Measurements from ENCODE around the gene STOX2.

The STOX2 gene, protein sequence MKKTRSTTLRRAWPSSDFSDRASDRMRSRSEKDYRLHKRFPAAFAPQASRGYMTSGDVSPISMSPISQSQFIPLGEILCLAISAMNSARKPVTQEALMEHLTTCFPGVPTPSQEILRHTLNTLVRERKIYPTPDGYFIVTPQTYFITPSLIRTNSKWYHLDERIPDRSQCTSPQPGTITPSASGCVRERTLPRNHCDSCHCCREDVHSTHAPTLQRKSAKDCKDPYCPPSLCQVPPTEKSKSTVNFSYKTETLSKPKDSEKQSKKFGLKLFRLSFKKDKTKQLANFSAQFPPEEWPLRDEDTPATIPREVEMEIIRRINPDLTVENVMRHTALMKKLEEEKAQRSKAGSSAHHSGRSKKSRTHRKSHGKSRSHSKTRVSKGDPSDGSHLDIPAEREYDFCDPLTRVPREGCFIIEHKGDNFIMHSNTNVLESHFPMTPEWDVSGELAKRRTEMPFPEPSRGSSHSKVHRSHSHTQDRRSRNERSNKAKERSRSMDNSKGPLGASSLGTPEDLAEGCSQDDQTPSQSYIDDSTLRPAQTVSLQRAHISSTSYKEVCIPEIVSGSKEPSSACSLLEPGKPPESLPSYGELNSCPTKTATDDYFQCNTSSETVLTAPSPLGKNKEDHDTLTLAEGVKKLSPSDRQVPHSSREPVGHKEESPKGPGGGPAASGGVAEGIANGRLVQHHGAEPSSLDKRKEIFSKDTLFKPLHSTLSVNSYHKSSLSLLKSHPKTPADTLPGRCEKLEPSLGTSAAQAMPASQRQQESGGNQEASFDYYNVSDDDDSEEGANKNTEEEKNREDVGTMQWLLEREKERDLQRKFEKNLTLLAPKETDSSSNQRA (N-terminal part only)

DNA sequence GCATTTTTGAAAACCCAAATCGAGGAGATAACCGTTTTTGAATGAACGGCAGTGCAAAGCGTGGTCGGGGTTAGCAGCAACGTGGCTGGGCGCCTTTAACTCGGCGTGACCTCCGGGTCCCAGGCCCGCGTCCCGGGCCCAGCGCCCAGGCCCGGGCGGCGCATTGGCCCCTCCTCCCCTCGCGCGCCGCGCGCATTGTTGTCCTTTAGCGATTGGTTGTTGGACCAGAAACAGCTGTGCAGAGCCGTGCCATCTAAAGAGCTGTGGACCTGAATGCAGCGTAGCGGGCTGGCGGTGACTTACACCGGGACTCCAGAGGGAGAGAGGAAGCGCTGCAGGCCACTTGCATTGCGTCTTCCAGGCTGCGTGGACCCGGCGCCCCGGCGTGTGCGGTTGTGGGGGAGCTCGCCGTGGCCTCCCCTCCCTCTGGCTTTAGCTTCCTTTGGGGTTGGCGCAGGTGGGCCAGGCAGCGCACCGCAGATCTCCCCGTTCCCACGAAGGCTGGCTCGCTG, at the start of gene STOX2:
Gene STOX2, plus strand, starts transcription at position 227 of the 512 bp plus-strand sequence. CDS start 1,484 bp downstream, outside the sequence.
- DNase-seq, result no peak

DNA sequence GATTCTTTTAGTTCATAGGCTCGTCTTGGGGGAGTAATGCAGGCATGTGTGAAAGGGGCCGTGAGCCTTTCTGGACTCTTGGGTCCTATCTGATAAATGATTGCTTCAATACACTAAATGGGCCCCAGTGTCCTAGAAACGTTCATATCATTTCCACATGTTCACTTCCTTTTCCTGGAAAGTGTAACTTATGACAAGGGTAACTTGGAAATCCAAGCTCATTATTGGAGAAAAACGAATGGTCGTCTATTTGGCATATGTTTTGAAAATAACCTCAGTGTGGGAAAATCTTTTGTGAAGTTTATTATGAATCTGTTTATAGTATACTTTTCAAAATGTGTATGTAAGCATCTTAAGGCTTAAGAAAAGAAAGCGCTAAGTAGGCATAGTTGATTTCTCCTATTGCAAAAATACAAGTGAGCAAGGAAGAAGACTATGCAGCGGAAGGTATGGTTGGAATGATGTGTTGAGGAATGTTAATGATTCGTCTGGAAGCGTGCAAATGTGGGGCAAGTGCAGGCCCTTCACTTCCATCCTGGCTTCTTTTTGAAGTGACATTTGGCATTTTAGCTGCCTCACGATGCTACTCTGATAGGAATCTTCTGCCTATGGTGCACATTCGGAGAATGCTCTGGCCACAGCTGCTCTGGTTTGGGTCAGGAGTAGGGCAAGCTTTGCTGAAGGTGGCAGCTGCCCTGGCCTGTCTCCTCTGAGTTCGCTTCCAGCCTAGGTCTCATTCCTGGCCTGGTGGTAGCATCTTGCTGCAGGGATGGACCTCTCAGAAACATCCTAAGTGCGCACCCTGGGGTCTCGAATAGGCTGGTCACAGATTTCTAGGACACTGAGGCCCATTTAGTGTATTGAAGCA, 49.5 kb upstream of the STOX2 start:
- no peak for DNase-seq

DNA sequence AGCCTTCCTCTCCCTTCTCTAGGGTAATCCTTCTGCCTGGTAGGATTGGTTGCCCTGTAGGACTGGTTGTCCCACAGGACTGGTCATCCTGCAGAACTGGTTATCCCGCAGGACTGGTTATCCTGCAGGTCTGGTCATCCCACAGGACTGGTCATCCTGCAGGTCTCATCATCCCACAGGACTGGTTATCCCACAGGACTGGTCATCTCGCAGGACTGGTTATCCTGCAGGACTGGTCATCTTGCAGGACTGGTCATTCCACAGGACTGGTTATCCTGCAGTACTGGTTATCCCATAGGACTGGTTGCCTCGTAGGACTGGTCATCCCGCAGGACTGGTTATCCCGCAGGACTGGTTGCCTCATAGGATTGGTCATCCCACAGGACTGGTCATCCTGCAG, 48.1 kb upstream of the STOX2 start:
- no peak for DNase-seq

DNA sequence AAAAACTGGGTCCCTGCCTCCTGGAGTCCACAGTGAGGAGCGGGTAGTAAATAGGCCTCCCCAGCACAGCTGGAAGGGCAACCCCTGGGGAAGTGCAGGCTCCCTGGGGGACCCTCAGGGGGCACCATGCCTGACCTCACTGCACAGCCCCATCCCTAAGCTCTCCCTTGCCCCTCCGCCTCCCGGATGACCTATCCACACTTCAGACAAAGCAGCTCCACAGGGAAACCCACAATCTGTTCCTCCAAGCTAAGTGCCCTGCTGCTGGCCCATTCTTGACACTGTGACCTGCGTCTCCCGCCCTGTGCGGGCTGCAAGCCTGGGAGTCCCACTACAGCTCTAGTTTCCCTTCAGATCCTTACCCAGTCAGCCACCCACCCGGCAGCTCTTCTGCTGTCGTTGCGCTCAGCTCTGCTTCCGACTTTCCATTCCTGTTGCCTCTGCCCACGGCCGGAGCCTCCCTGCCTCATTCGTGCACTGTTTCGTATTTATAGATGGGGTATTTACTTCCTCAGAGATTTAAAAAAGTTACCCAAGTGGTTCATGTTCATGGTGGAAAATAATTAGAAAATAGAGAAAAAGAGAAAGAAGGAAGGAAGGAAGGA, 47.0 kb upstream of the STOX2 start:
- no peak for DNase-seq

DNA sequence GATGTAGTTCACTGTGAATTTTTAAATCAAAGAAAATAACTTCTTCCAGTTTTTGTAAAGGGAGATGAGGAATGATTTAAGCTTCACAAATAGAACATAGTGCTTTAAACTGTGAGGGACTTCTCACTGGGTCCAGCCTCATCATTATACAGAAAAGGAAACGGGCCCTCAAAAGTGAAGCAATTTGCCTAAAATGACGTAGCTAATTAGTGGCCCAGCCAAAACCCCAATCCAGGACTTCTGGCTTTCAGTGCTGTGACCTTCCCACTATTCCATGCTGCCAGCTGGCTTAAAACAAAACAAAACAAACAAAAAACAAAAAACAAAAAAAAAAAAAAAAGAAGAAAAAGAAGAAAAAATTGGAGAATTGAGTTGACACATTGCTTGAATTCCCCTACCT, 45.0 kb upstream of the STOX2 start:
- no peak for DNase-seq

DNA sequence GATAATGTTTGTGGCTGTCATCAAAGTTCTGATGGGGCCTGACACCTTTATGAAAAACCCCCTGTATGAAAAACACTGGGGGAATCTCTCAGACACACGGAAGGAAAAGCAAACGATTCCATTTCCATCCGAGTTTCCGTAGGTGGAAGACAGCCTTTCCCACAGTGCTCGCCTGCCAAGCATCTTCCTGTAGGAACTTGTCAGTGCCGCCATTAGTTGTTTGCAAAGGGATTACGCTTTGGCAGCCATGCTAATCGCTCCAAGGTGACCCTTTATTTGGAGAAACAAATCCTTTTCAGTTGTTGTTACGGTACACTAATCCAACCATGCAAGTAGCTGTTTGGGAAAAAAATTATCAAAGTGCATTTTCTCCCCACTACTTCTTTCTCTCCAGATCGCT, 44.4 kb upstream of the STOX2 start:
- no peak for DNase-seq

DNA sequence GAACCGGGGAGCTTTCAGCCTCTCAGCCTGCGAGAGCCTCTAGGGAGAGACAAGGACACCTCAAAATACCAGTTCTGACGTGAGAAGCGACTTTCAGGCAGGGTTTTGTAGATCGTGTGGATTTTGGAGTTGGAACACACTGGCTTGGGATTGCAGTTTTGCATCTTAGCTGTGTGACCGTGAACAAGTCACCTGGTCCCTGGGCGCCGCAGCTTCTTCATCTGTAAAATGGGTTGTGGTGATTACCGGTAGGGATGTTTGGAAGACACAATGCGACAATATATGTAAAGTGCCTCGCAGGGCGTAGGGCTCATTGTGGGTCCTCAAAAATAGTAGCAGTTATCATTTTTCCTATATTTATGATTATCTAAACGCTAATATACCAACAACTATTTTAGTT, 43.7 kb upstream of the STOX2 start:
- DNase-seq, result no peak

DNA sequence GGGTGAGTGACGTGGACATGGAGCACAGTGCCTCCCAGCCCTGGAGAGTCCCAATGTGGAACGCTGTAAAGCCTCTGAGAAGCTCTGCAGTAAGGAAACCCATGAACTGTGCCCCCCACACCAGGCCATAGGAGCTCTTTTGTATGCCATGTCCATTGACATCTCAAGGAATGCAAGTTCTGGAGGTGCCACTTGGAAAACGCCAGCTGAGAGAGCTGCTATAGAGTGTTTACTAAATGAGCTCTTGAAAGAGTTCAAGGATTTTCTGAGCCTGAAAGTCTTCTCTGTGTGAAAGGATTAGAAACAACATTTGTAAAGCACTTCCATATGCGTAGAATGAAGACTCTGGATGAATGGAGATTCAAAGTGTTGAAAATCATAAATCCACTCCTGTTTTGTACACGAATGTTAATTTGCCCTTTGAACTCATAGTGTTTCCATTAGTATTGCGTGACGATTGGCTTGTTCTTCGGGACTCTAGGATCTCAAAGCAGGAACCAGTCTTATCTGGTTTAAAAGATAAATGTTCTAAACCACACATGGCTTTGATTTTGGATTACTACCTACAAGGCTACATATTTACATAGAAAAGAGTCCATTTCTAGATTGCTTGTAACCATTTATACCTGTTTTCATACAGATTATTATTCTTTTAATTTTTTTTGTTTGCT, 41.8 kb upstream of the STOX2 start:
- no peak for DNase-seq

DNA sequence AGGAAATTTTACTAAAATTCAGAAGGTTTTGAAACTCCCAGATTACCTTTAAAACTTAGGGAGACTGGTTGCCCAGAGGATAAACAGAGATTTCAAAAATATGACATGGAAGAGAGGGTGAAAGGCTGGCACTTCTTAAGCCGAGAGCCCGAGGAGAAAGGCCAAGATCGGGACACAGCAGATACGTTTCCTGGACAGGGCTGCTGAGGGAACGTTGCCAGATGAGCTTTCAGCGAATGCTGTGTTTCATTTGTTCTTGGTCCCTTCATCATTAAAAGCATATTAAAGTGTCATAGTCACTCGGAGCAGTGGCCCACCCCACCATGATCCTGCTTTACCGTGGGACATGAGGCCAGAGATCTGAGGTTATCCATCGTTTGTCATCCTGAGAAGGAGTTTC, 37.9 kb upstream of the STOX2 start:
- DNase-seq, result no peak

DNA sequence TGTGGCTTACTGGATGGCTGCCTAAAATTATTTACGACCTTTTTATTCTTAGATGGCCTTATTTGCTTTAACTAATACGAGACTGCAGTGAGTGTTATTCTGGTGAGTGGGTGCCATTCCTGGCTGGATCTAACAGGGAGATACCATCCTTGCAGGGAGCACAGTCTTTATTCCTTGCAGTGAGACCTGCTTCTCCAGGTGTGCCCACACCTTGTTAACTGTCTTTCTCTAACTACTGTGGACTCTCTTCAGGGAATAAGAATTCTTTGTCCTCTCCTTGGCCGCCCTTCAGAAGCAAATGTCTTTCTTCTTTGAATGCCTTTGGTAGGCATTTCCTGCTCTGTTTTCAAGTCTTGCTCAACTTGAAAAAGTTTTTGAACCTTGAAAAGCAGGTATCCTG, 34.1 kb upstream of the STOX2 start:
- no peak for DNase-seq

DNA sequence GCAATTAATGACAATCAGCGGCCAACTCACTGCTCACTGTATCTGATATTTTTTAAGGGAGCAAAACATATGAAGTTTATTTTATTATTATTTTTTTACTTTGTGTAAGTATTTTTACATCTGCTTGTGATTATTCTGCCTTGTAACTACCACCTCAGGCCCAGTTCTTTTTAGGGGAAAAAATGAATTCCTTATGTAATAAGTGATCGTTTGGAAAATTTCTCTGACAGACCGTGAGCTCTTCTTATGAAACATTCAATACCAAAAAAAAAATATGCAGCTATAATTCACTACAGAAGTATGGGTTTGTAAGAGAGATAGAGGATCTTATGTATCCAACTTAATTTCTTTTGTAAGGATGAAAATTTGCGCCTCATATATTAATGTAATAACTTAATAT, 33.5 kb upstream of the STOX2 start:
- no peak for DNase-seq

DNA sequence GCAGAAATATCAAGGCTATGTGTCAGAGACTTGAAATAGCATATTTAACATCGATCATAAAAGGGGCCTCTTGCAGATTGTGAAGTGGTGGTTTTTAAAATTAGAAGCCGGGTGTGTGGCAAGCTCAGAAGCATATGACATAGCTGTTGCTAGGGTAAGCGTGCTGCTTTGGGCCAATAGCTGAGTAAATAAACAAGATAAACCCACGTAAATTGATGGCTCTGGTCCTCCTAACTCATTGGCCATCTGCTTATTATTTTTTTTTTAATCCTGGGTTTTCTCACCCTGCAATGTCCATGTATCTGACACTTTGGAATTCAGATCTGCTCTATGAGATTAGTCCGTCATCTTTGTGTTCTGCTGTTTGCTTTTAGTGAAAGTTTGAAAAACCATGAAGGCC, 32.6 kb upstream of the STOX2 start:
- DNase-seq, result no peak

DNA sequence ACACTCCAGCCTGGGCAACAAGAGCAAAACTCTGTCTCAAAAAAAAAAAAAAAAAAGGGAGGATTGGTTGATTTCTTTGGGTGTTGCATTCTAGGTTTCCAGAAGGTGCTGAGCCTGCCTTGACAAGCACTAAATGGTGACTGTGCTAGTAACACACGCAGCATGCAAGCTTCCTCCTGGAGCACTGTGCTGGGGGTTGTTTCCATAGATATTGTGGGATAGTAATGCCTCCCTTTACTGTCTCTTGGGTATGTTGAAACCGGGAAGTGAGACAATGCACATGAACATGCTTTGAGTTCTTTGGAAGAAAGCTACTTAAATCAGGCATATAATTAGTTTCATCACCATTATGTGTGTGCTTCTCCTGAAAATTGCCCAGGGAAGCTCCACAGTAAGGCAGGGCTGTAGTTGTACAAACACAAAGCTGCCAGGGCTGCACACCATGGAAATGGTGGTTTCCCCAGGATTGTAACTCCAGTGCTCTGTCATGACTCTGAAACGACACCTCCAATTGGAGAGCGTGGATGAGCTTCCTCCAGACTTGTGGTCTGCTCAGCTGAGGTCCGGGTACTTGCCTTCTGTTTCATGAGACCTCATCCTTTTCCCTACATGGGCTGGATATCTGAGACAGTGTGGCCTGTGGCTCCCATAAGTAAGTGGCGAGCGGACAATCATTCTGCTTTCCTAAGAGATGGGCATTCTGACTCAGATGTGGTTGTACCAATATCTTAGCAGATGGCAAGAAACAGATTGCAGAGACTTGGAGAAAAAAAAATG, 31.5 kb upstream of the STOX2 start:
- DNase-seq, result no peak

DNA sequence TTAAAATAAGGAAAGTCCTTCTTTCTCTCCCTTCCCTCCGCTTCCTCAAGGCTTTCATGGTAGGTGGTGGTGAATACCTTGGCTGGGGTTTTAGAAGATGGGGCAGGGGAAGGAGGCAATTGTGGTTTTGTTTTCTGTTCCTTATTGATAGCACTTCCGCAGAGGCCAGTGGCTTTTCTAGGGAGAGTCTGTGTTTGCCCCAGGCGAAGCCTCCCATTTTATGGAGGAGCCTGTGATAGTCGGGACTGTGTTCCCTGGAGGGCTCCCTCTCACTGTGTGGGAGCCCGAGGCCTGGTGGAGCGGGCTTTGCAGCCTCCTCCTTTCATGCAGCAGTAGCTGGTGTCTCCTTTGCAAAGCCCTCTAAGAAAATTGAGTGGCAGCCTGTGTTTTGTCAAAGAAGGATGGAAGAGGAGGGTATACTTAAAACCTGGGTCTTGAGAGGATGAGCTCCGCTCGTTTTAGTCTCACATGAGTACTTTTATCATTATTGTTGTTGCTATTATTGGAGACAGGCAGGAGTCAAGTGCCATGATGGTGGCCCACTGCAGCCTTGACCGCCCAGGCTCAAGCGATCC, 29.8 kb upstream of the STOX2 start:
- DNase-seq, result no peak

DNA sequence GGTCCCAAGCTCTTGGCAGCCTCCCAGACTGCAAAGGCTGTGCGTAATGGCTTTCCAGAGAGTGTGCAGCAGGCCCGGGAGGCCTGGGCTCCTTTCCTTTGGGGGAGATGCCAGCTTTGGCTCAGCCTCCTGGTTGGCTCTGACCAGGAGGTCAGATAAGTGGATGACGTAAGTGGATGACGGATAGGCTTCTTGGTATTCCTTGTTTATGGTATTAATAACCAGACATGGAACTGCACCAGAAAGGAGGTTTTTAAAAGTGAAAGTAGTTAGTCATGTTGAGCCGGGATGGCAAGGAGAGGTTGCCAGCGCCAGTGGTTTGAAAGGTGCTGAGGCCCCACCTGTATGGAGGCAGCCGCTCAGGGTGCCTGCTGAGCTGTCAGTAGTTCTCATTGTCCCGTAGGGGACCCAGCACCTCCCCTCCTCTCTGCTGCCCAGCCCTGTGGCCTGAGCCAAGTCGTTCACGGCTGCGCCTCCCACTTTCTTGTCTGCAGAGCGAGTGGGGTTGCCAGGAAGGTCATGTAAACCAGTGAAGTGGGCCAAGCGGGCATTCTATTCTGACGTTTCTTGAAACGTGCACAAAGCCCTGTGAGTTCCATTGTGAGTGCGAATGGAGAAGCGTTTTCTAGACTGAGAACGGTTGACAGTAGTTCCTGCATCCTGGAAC, 28.7 kb upstream of the STOX2 start:
- DNase-seq, result no peak

DNA sequence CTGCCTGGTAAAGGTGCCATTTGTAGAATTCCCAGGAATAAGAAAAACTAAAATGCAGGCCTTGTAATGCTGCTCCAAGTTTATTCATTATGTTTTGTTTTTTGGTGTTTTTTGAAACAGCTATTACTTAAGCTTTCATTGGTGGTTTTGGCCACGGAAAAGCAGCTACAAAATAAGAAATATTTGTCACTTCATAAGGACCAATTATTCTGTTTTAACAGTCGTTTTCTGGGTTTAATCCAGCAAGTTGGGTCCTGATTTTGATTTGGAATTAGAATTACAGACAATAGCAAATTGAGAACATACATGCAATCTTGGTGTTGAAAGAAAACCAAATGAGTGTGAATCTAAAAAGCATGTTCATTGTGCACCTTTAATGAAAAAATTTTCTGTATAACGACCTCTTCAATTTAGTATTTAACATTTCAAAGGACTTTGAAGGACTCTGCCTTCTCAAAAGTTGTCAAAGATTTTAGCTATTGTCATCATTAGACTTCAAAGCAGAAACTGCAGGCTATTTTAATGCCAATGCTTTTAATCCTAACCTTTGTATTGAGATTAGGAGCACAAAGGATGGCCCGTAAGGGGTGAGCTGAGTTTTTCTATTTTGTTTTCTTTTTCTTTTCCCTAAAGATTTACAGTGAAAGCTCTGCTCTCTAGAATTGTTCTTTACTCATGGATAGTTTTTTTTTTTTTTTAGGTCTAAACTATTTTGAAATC, 26.7 kb upstream of the STOX2 start:
- no peak for DNase-seq

DNA sequence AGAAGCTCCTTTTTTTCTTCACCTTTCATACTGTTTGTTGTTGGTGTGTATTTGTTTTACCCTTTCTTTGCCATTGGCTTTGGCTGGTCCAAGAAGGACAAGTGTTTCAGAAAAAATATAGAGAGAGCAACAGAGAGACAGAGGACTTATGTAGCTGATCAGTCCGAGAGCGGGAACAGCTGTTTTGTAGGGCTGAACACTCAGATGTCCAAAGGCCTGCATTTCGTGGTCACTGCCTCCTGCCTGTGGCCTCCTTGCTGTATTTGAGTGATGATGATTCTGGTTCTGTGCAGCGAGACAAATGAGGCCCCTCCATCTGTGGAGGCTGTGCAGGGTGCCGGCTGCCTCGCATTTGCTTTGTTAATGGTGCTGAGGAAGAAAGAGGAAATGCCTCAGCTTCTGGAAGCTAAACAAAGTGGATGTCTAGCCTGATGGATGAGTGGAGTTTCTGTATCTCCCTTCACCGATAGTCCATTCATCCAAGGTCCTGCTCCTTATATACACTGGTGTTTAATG, 19.8 kb upstream of the STOX2 start:
- no peak for DNase-seq

DNA sequence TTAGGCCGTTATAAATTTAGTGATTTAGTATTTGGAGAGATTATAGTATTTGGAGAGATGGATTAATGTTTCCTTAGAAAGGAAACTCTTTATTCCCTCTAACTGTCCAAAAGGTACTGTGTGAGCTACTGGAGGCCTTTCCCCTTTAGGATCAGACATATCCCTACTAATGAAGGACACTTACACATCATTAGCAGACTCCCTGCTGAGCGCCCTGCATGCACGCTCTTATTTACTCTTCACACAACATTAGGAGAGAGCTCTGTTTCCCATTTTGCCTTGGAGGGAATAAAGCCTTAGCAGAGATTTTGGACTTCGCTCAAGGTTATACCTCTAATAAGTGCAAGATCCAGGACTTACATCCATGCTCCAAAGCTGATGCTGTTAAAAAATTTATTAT, 17.8 kb upstream of the STOX2 start:
- DNase-seq, result no peak

DNA sequence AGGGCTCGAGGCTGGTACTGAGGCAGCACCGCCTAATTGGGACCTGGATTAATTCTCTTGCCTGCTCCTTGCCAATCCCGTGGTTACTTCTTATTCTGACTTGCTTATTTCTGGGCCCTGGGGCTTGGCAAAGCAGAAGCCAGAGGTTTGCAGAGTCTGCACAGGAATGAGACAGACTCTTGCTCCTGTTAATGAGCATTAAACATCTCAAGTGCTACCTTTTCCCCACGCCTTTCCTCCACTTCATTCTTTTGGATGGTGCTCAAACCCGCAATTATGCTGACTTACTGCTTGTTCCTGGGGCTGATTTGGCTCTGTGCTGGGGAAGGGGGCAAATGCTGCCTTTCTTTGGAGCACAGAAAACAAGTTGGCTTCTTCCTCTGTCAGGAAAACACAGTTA, 16.5 kb upstream of the STOX2 start:
- DNase-seq, result no peak
